ENCODE data around the gene CNTFR.

The CNTFR gene

DNA sequence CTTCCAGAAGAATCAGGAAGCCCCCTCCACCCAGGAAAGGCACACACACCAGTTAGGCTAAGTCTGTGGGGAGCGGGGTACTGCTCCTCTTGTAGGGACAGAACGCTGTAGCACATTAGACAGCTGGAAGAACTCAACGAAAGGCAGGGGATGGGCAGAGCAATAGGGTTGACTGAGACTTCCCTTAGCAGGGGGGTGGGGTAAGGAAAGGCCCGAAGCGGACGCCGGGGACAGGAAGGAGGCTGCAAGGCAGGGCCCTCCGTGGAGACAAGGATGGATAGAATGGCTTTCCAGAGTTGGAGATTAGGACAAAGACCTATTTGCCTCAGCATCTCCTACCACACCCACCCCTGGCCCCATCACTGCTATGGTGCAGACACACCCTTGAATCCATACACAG lies 14.3 kb downstream of the CNTFR start:
- H3K4me3 ChIP-seq (ENCODE audit: low read depth, low read length): no peak overlapping the region
- DNase-seq (ENCODE audit: low read depth): no peak
- TF ChIP-seq CTCF (IDR thresholded peaks at IDR 0.05; ENCODE audit: control insufficient read depth, extremely low read depth, insufficient read depth): no peak

- H3K4me3 ChIP-seq (ENCODE audit: low read depth, low read length): no peak overlapping the region
- no peak for TF ChIP-seq CTCF (IDR thresholded peaks at IDR 0.05; ENCODE audit: control insufficient read depth, extremely low read depth, insufficient read depth)
These were observed 15.0 kb downstream of the CNTFR start for GRCh38 chr9:34574571-34574970.

GRCh38 chr9:34573599-34574325 lies 15.8 kb downstream of the CNTFR start:
- no peak for DNase-seq (ENCODE audit: low read depth)
- no peak for TF ChIP-seq CTCF (IDR thresholded peaks at IDR 0.05; ENCODE audit: control insufficient read depth, extremely low read depth, insufficient read depth)
- H3K4me3 ChIP-seq (ENCODE audit: low read depth, low read length): no peak overlapping the region

More at GRCh38 chr9:34574571-34574970, 15.0 kb downstream of the CNTFR start:
- no peak for DNase-seq (ENCODE audit: low read depth)

DNA sequence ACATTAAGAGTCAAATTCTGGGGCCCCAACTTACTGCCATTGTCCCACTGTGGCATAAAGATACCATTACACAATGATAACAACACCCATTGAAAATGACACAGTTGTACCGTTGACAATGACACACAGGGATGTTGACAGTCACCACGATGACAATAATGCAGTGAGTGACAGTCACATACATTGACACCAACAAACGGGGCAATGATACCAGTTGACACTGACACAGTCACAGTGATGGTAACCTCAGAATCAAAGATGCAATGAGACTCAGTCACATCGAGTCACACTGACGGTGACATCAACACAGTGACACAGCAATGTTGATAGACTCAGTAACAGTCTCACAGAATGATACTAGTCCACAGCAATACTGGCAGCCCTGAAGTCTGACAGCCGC lies 16.9 kb downstream of the CNTFR start:
- no peak overlapping the region for H3K4me3 ChIP-seq (ENCODE audit: low read depth, low read length)
- DNase-seq (ENCODE audit: low read depth): no peak
- TF ChIP-seq CTCF (IDR thresholded peaks at IDR 0.05; ENCODE audit: control insufficient read depth, extremely low read depth, insufficient read depth): no peak

DNA sequence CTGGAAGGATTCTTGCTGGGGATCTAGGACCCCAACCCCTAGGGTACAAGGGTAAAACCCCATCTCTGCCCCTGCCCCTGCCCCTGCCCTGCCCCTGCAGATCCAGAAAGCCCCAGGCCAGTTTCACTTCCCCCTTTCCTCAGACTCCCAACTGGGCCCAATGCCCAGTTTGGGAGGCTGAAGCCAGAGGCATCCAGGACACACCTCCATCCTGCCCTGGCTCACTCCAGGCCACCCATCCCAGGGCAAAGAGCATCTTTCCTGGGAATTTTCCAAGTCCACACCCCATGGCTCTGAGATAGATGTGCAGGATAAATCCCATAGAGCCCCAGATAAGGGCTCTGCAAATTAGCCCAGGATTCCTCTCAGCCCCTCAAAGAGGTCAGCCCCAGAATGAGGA lies 17.4 kb downstream of the CNTFR start:
- TF ChIP-seq CTCF (IDR thresholded peaks at IDR 0.05; ENCODE audit: control insufficient read depth, extremely low read depth, insufficient read depth): no peak
- no peak overlapping the region for H3K4me3 ChIP-seq (ENCODE audit: low read depth, low read length)
- no peak for DNase-seq (ENCODE audit: low read depth)

- TF ChIP-seq CTCF (IDR thresholded peaks at IDR 0.05; ENCODE audit: control insufficient read depth, extremely low read depth, insufficient read depth): no peak
- no peak overlapping the region for H3K4me3 ChIP-seq (ENCODE audit: low read depth, low read length)
- DNase-seq (ENCODE audit: low read depth): no peak
These were observed 18.1 kb downstream of the CNTFR start for GRCh38 chr9:34571481-34571810.

All from LNCaP clone FGC (cell line).